Neural progenitor cell (in vitro differentiated cells): Measurements from ENCODE around the gene ADGRF1.

ENCODE experiments used
- CTCF ChIP-seq: fragments of 200-600 bp; sonication (generic); IDR thresholded peaks from 2 replicates; pipeline ENCODE4 v1.5.1; 2017; ENCODE audit warnings: antibody characterized with exemption, mild to moderate bottlenecking
- EZH2phosphoT487 ChIP-seq: fragments of 200-600 bp; sonication (generic); IDR thresholded peaks from 2 replicates; pipeline ENCODE4 v1.6.1; 2017; ENCODE audit warnings: antibody characterized with exemption

GRCh38 chr6:47066418-47066817, 24.3 kb upstream of the ADGRF1 start:
- TF ChIP-seq EZH2phosphoT487 (no peak), CTCF (no peak)
